Upper lobe of left lung (tissue), 4 donors: Measurements from ENCODE around the gene IPO11.

Experiments
- EP300 ChIP-seq, 4 donors: sonication (generic); formaldehyde crosslinking; IDR thresholded peaks; one replicate each; pipeline ENCODE4 v1.5.1; 2017; ENCODE audit warnings: antibody characterized with exemption in 4 of 4, control low read depth in 2 of 4
- POLR2A ChIP-seq, 4 donors: fragments of 450-650 bp; IDR thresholded peaks; one replicate each; pipeline ENCODE4 v1.5.1; 2016 to 2017; ENCODE audit warnings: antibody characterized with exemption in 4 of 4, mild to moderate bottlenecking in 2 of 4
- POLR2AphosphoS5 ChIP-seq, 2 donors: sonication (generic); formaldehyde crosslinking; IDR thresholded peaks; one replicate each; pipeline ENCODE4 v1.5.1; 2017; ENCODE audit warnings: antibody characterized with exemption in 2 of 2
- TF ChIP-seq, protein P1 (sequence below), 6 experiments: fragments of 450-650 bp in 4 of 6; fragments of 200-600 bp in 2 of 6; sonication (generic) in 2 of 6; IDR thresholded peaks; one replicate each; pipeline ENCODE4 v1.5.1; 2016 to 2019; ENCODE audit warnings: antibody characterized with exemption in 6 of 6

DNA sequence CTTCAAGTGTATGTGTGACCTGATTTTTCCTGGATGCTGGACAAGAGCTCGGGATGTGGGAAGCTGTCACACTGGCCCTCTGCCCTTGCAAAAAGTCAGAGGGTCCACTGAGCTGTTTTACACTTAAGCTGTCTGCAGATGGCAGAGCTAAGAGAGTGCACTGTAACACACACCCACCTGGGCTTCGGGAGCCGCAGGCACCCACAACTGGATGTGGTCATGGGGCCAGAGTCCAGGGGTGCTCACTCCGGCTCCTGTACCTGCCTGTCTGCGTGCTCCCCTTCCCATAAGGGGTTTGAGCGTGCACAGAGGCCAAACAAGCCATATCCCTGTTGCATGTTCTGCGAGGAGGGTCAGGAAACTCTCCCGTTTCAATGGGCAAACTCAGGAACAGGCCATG, 248.6 kb downstream of the IPO11 start:
- TF ChIP-seq, protein P1, sequence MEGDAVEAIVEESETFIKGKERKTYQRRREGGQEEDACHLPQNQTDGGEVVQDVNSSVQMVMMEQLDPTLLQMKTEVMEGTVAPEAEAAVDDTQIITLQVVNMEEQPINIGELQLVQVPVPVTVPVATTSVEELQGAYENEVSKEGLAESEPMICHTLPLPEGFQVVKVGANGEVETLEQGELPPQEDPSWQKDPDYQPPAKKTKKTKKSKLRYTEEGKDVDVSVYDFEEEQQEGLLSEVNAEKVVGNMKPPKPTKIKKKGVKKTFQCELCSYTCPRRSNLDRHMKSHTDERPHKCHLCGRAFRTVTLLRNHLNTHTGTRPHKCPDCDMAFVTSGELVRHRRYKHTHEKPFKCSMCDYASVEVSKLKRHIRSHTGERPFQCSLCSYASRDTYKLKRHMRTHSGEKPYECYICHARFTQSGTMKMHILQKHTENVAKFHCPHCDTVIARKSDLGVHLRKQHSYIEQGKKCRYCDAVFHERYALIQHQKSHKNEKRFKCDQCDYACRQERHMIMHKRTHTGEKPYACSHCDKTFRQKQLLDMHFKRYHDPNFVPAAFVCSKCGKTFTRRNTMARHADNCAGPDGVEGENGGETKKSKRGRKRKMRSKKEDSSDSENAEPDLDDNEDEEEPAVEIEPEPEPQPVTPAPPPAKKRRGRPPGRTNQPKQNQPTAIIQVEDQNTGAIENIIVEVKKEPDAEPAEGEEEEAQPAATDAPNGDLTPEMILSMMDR (IDR thresholded peaks at IDR 0.05): no peak
- TF ChIP-seq POLR2A (IDR thresholded peaks at IDR 0.05) (no peak), POLR2AphosphoS5 (IDR thresholded peaks at IDR 0.05) (no peak), EP300 (IDR thresholded peaks at IDR 0.05) (no peak)
